Measurements from ENCODE around the gene IZUMO4.

Gene IZUMO4

DNA sequence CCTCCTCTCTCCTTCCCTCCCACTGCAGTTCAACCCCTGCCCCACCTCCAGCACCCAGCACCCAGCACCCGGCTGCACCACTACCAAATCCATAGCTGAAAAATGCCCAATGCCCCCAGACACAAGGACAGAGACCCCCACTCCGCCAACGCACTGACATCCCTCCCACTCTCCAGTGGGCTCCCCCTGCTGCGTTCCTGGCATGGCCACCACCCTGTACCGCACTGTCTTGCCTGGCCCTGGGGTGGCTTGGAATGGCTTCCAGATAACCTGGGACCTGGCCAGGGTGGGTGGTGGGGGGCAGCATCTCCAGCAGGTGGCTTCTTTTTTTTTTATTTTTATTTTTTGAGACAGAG is 39.9 kb upstream of the IZUMO4 start:
- TF ChIP-seq GLIS3 (CRISPR knock-in tag; IDR thresholded peaks at IDR 0.05) (no peak), BACH2 (CRISPR knock-in tag; IDR thresholded peaks at IDR 0.05; ENCODE audit: borderline replicate concordance) (no peak), TCF4 (CRISPR knock-in tag; IDR thresholded peaks at IDR 0.05; ENCODE audit: borderline replicate concordance) (no peak), CSDC2 (CRISPR knock-in tag; IDR thresholded peaks at IDR 0.05) (no peak), ZNF8 (CRISPR knock-in tag; IDR thresholded peaks at IDR 0.05) (no peak)
- TF ChIP-seq, protein P1, sequence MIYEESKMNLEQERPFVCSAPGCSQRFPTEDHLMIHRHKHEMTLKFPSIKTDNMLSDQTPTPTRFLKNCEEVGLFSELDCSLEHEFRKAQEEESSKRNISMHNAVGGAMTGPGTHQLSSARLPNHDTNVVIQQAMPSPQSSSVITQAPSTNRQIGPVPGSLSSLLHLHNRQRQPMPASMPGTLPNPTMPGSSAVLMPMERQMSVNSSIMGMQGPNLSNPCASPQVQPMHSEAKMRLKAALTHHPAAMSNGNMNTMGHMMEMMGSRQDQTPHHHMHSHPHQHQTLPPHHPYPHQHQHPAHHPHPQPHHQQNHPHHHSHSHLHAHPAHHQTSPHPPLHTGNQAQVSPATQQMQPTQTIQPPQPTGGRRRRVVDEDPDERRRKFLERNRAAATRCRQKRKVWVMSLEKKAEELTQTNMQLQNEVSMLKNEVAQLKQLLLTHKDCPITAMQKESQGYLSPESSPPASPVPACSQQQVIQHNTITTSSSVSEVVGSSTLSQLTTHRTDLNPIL (CRISPR knock-in tag; IDR thresholded peaks at IDR 0.05; ENCODE audit: low read depth) = no peak

DNA sequence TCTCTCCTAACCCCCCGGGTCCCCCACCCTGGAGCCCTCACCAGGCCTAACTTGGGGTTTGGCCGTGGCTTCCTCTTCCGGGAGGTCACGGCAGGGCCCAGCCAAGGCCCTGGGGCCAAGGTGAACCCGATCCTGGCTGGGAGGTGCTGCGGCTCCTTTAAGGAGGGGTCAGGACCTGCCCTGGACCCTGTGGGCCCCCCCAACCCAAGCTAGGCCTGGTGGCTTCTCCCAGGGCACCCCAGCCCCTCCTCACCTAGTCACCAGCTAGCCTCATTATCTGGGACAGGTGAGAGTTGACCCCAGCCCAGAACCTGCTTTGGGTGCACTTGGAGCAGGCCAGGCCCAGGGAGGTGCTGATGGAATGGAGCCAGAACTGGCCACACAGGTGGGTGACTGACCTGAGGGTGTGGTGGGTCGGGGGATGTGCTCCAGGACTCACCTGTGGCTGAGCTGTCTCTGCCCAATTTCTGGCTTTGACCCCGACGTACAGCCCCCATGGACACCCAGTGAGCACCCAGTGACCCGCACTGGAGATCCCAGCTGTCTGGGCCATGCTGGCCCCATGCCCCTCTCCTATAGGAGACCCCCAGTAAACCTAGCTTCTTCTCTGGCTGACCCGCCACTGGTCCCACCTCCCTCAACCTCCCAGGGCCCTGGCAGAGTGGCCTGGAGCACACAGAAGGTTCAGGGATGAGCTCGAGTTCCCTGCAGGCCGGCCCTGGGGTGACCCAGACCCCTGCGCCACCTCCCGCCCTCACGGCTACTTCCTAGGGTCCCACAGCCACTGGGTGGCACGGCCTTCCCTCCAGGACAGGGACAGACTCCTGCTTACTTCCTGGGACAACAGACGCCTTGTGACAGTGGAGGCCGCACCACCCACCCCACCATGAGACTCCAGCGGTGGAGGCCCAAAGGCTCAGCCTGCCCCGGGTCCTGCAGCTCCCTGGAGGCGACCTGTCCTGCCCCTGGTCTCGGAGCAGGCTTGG is 38.9 kb upstream of the IZUMO4 start:
- TF ChIP-seq ZC3H10 (CRISPR knock-in tag; IDR thresholded peaks at IDR 0.05) (no peak), GLIS3 (CRISPR knock-in tag; IDR thresholded peaks at IDR 0.05) (no peak), ISL1 (CRISPR knock-in tag; IDR thresholded peaks at IDR 0.05) (no peak), SNAI2 (CRISPR knock-in tag; IDR thresholded peaks at IDR 0.05) (no peak), PPARA (CRISPR knock-in tag; IDR thresholded peaks at IDR 0.05; ENCODE audit: borderline replicate concordance) (no peak), ZFP3 (CRISPR knock-in tag; IDR thresholded peaks at IDR 0.05) (no peak), TCF4 (CRISPR knock-in tag; IDR thresholded peaks at IDR 0.05; ENCODE audit: borderline replicate concordance) (no peak), TOX (CRISPR knock-in tag; IDR thresholded peaks at IDR 0.05; ENCODE audit: borderline replicate concordance) (no peak), ARNTL (CRISPR knock-in tag; IDR thresholded peaks at IDR 0.05; ENCODE audit: borderline replicate concordance, low read depth) (no peak), ZNF8 (CRISPR knock-in tag; IDR thresholded peaks at IDR 0.05) (no peak), CSDC2 (CRISPR knock-in tag; IDR thresholded peaks at IDR 0.05) (no peak), ESRRG (CRISPR knock-in tag; IDR thresholded peaks at IDR 0.05) (no peak), ZNF565 (CRISPR knock-in tag; conservative IDR thresholded peaks at IDR 0.05; ENCODE audit: low read depth) (no peak), ZNF70 (CRISPR knock-in tag; IDR thresholded peaks at IDR 0.05) (no peak)
- TF ChIP-seq, protein P2, sequence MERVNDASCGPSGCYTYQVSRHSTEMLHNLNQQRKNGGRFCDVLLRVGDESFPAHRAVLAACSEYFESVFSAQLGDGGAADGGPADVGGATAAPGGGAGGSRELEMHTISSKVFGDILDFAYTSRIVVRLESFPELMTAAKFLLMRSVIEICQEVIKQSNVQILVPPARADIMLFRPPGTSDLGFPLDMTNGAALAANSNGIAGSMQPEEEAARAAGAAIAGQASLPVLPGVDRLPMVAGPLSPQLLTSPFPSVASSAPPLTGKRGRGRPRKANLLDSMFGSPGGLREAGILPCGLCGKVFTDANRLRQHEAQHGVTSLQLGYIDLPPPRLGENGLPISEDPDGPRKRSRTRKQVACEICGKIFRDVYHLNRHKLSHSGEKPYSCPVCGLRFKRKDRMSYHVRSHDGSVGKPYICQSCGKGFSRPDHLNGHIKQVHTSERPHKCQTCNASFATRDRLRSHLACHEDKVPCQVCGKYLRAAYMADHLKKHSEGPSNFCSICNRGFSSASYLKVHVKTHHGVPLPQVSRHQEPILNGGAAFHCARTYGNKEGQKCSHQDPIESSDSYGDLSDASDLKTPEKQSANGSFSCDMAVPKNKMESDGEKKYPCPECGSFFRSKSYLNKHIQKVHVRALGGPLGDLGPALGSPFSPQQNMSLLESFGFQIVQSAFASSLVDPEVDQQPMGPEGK (CRISPR knock-in tag; IDR thresholded peaks at IDR 0.05; ENCODE audit: borderline replicate concordance) = no peak
- TF ChIP-seq, protein P3, sequence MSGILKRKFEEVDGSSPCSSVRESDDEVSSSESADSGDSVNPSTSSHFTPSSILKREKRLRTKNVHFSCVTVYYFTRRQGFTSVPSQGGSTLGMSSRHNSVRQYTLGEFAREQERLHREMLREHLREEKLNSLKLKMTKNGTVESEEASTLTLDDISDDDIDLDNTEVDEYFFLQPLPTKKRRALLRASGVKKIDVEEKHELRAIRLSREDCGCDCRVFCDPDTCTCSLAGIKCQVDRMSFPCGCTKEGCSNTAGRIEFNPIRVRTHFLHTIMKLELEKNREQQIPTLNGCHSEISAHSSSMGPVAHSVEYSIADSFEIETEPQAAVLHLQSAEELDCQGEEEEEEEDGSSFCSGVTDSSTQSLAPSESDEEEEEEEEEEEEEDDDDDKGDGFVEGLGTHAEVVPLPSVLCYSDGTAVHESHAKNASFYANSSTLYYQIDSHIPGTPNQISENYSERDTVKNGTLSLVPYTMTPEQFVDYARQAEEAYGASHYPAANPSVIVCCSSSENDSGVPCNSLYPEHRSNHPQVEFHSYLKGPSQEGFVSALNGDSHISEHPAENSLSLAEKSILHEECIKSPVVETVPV (CRISPR knock-in tag; IDR thresholded peaks at IDR 0.05) = no peak
- TF ChIP-seq, protein P1 (CRISPR knock-in tag; IDR thresholded peaks at IDR 0.05; ENCODE audit: low read depth) = no peak
- TF ChIP-seq, protein P4, sequence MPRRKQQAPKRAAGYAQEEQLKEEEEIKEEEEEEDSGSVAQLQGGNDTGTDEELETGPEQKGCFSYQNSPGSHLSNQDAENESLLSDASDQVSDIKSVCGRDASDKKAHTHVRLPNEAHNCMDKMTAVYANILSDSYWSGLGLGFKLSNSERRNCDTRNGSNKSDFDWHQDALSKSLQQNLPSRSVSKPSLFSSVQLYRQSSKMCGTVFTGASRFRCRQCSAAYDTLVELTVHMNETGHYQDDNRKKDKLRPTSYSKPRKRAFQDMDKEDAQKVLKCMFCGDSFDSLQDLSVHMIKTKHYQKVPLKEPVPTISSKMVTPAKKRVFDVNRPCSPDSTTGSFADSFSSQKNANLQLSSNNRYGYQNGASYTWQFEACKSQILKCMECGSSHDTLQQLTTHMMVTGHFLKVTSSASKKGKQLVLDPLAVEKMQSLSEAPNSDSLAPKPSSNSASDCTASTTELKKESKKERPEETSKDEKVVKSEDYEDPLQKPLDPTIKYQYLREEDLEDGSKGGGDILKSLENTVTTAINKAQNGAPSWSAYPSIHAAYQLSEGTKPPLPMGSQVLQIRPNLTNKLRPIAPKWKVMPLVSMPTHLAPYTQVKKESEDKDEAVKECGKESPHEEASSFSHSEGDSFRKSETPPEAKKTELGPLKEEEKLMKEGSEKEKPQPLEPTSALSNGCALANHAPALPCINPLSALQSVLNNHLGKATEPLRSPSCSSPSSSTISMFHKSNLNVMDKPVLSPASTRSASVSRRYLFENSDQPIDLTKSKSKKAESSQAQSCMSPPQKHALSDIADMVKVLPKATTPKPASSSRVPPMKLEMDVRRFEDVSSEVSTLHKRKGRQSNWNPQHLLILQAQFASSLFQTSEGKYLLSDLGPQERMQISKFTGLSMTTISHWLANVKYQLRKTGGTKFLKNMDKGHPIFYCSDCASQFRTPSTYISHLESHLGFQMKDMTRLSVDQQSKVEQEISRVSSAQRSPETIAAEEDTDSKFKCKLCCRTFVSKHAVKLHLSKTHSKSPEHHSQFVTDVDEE (CRISPR knock-in tag; IDR thresholded peaks at IDR 0.05) = no peak
- ATAC-seq = no peak

More for the DNA sequence above, 39.9 kb upstream of the IZUMO4 start:
- no peak for ATAC-seq

Data from SK-N-SH treated with all-trans-retinoic acid at 6 μM for 48 hours (cell line).